GM12875 (cell line): ENCODE measurements around the gene TENT5C.

Source experiments
- H3K4me3 ChIP-seq: one replicate; pipeline ENCODE4 v1.5.1; 2011; ENCODE audit warnings: low read depth, low read length, control low read depth
- TF ChIP-seq, protein P1 (sequence below): IDR thresholded peaks from 2 replicates; pipeline ENCODE4 v1.5.1; 2011; ENCODE audit warnings: low read depth, mild to moderate bottlenecking, control low read depth, inconsistent platforms, low read length, moderate library complexity, borderline replicate concordance; ENCODE audit not compliant: insufficient read depth

TENT5C gene

GRCh38 chr1:117639741-117640140 is 33.9 kb downstream of the TENT5C start:
- no peak overlapping the region for H3K4me3 ChIP-seq
- TF ChIP-seq, protein P1, sequence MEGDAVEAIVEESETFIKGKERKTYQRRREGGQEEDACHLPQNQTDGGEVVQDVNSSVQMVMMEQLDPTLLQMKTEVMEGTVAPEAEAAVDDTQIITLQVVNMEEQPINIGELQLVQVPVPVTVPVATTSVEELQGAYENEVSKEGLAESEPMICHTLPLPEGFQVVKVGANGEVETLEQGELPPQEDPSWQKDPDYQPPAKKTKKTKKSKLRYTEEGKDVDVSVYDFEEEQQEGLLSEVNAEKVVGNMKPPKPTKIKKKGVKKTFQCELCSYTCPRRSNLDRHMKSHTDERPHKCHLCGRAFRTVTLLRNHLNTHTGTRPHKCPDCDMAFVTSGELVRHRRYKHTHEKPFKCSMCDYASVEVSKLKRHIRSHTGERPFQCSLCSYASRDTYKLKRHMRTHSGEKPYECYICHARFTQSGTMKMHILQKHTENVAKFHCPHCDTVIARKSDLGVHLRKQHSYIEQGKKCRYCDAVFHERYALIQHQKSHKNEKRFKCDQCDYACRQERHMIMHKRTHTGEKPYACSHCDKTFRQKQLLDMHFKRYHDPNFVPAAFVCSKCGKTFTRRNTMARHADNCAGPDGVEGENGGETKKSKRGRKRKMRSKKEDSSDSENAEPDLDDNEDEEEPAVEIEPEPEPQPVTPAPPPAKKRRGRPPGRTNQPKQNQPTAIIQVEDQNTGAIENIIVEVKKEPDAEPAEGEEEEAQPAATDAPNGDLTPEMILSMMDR = no peak

- no peak overlapping the region for H3K4me3 ChIP-seq
- TF ChIP-seq, protein P1 = no peak
Measured at GRCh38 chr1:117641536-117641935, 35.7 kb downstream of the TENT5C start.

GRCh38 chr1:117642963-117643362 is 37.1 kb downstream of the TENT5C start:
- TF ChIP-seq, protein P1 = no peak

DNA sequence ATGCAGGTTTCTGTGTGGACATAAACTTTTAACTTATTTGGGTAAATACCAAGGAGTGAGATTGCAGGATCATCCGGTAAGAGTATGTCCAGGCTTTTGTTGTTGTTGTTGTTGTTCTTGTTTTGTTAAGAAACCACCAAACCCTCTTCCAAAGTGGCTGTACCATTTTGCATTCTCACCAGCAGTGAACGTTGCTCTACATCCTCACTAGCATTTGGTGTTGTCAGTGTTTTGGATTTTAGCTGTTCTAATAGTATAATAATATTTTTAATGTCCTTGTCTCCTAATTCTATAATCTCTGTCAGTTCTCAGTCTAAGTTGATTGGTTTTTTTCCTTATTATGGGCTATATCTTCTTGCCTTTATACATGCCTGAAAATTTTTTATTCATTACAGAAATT is 37.8 kb downstream of the TENT5C start:
- no peak overlapping the region for H3K4me3 ChIP-seq
- TF ChIP-seq, protein P1 = no peak

More at GRCh38 chr1:117642963-117643362, 37.1 kb downstream of the TENT5C start:
- no peak overlapping the region for H3K4me3 ChIP-seq

DNA sequence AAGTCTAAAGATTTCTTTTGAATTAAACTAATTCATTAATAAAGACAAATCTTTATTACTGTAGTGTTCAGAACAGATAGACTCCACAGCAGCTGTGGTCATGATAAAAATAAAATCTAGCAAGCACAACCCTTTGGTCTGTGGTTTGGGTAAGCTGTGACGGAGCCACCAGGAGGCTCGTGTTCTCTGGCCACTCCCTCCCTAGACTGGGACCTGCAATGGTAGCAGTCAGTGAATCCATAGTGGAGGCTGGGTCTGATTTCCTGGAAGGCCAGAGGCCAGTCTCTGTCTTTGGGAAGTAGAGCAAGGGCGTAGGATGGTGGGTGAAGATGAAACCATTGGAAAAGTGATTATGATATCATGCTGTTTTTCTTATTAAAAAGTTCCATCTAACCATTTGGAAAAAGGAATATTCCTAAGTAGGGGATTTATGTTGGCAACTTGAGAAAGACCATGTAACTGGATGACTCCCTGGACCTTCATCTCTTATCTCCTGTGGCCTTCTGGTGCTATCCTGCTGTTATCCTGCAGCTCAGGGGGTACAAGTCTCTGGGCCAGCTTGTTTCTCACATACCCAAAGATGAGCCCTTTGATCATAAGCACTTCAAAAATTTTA is 39.0 kb downstream of the TENT5C start:
- TF ChIP-seq, protein P1 = no peak
- no peak overlapping the region for H3K4me3 ChIP-seq

- no peak overlapping the region for H3K4me3 ChIP-seq
- TF ChIP-seq, protein P1 = no peak
Measured at GRCh38 chr1:117645343-117645742, 39.5 kb downstream of the TENT5C start.

- no peak overlapping the region for H3K4me3 ChIP-seq
- TF ChIP-seq, protein P1 = no peak
Measured at GRCh38 chr1:117646007-117646811, 40.4 kb downstream of the TENT5C start.
